CD4-positive, alpha-beta T cell treated with Interleukin-12 subunit alpha and Interleukin-12 subunit beta, for 1 hour (primary cell): Measurements from ENCODE around the gene CFAP299.
"Not testable (repeated sequence)": the region's sequence is repeated elsewhere in the genome, so short reads cannot be mapped to it uniquely, and the experiment has no call there.

ENCODE experiments used
- DNase-seq: peaks from one replicate; pipeline ENCODE4 v3.0.0-alpha.2; 2020

CFAP299 gene

DNA sequence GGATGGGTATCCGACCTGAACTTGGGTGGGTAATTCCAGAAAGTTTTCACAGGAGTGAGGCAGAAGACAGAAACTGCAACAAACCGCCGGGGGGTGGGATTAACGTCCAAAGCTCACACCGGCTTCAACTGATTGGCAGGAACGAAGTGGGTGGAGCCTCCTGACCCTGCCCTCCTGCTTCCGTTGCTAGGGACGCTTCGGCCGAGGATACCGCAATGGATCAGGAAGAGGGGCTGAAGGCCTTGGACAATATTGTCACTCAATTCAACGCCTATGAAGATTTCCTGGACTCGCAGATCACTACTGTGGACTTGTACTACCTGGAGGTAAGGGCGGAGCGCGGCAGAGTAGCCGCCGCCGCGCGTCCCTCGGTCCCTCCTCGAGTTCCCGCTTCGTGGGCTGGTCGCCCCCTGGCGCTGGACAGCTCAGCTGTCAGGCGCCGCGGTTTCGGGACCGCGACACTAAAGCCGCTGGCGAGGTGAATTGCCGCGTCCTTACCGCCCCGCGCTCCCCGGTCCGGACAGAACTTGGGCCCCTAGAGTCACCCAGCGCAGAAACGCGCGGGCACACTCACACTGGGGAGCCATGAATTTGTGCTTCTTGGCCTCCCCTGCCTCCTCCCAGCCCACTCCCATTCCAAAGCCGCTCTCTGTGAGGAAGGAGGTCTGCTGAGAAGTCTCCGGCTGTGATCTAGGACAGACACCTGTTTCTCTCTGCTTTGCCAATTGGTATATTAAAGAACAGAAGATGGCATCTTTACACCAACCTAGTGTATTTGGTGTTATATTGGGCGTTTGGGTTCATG, at the start of gene CFAP299:
Gene CFAP299, plus strand, starts transcription at position 177 of the 805 bp plus-strand sequence.
- peak; percentile 40 for DNase-seq

DNA sequence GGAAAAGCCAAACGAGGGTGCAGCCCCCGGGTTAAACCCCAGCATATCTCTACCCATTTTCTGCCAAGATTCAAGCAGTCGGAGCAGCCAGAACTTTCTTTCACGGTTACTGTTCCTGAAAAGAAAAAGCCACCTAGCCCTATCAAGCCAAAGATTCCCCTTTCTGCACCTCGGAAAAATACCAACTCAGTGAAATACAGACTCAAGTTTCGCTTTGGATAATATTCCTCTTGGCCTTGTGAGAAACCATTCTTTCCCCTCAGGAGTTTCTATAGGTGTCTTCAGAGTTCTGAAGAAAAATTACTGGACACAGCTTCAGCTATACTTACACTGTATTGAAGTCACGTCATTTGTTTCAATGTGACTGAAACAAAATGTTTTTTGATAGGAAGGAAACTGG, 49.1 kb upstream of the CFAP299 start:
- no peak for DNase-seq

DNA sequence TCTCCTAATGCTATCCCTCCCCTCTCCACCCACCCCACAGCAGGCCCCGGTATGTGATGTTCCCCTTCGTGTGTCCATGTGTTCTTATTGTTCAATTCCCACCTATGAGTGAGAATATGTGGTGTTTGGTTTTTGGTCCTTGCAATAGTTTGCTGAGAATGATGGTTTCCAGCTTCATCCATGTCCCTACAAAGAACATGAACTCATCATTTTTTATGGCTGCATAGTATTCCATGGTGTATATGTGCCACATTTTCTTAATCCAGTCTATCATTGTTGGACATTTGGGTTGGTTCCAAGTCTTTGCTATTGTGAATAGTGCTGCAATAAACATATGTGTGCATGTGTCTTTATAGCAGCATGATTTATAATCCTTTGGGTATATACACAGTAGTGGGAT, 44.9 kb upstream of the CFAP299 start:
- not testable (repeated sequence) for DNase-seq

DNA sequence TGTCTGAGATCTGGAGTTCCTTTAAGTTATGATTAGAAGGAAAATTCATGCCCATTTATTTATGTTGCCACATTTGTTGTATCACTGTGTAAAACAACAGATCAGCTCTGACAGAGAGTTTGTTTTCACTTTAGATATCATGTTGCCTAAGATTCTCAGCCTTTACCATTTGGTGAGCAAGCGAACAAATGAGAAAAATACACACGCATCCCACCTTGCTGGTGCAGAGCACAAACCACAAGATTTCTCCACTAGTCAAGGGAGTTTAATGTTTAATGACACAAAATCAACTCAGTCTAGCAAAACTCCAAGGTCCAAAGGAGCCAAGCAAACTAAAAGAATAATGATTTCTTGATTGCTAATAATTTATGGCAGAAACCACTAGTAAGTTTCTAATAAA, 41.3 kb upstream of the CFAP299 start:
- no peak for DNase-seq

DNA sequence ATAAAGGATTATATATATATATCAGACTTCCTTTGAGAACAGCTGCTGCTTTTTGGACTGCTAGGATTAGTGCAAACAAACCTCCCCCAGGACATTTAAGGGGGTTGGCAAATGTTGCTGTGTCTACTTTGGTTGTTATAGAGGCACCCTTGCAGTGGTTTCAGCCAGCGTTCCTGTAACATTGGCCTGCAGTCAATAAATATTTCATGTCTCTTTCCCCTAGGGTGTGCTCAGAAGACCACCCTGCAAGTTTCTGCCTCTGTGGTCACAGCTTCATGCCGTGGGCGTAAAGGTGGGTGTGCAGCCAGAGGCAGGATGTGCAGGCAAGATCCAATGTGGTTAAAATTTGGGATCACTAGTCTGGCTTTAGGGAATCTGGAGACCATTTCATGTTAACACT, 40.2 kb upstream of the CFAP299 start:
- DNase-seq = no peak

GRCh38 chr4:80295826-80296225, 39.7 kb upstream of the CFAP299 start:
- no peak for DNase-seq

DNA sequence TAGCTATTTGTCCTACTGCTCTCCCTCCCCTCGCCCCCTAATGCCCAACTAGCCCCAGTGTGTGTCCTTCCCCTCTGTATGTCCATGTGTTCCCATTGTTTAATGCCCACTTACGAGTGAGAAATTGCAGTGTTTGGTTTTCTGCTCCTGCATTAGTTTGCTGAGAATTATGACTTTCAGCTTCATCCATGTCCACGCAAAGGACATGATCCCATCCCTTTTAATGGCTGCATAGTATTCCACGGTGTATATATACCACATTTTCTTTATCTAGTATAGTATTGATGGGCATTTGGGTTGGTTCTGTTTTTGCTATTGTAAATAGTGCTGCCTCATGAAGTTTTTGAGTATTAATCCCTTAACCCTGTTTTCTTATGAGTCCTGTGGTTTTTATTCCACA, 33.6 kb upstream of the CFAP299 start:
- DNase-seq = no peak

- no peak for DNase-seq
Observed at GRCh38 chr4:80302616-80303223, 32.8 kb upstream of the CFAP299 start.

DNA sequence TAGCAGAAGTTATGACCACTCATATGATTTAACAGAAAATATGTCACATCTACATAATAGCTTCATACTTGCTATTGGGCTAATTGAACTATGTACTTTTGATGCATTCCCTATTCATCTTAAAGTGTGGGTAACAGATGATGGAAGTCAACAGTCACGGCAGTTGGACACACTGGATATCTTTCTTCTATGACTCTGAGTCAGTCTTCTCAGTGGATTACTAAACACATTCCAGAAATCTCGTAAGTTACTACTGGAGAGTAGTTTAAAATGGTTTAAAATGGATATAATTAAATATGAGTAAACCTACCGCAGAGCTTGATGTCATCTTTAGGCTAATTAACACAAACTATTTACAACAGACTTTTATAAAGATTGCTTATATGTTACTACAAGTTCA, 30.1 kb upstream of the CFAP299 start:
- no peak for DNase-seq

DNA sequence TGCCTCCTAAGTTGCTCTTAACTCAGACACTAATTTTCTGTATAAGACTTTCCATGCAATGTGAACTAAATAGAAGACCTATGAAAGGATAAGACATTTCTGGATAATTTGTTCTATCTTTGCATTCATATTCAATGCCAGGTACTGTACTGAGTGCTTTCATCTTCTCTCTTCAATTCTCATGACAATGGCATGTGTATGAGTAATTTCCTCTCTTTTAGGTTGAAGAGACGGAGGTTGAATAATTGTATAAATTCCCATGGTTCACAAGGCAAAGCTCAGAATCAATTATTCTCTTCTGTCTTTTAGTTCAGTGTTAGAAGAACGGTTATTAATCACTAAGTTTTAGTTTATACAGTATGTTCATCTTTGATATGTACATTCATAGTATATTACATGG, 29.3 kb upstream of the CFAP299 start:
- DNase-seq = no peak

DNA sequence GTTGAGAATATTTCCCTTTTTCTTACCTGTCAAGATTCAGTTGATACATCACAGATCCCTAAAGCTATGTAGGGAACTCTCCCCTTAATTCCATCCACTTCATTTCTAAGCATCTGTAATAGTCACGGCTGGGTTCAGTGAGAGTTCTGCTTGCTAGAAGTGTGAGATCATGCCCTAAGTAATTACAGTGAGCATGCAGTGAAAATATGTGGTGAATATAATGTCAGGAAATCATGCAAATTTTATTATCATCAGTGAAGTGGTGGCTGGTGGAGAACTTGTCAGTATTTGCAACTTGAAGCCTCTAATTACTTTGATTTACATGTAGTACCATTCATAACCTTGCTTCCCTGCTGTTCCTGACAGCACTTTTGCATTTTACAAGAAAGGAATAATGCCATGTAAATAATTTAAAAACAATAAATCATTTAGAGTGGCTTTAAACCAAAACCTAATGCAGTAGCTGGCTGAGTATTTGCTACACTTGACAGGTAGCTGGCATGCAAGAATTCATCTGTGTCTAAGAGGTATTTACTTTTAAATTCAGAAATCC, 28.3 kb upstream of the CFAP299 start:
- DNase-seq = no peak

- no peak for DNase-seq
Observed at GRCh38 chr4:80307774-80308465, 27.6 kb upstream of the CFAP299 start.

- DNase-seq = no peak
Observed at GRCh38 chr4:80308466-80308822, 27.1 kb upstream of the CFAP299 start.

DNA sequence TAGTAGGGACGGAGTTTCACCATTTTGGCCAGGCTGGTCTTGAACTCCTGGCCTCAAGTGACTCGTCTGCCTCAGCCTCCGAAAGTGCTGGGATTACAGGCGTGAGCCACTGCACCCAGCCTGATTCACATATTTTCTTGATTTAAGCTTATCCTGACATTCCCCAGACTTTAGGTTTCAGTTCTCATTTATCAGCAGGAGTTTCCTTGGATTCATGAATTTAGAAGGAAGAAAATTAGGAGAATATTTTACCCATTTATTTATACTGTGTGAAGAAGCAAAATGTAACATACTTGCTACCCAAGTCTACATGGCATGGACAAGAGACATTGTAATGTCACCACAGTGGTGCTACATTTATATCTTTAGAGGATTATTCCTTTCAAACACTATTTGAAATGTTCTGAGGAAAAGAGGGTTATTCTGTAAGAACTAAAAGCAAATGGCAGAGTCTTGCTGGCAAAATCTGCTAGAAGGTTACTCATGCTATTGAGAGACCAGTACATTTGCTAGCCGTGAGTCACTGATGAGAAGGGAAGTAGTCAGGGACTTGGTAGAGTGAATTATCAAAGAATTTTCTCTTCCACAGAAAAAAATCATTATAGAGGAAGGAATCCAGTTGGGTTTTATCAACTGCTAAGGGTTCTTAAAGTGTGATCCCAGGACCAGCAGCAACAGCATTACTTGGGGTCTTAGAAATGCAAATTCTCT, 26.1 kb upstream of the CFAP299 start:
- DNase-seq = no peak

- DNase-seq = no peak
Observed at GRCh38 chr4:80311130-80311529, 24.4 kb upstream of the CFAP299 start.

DNA sequence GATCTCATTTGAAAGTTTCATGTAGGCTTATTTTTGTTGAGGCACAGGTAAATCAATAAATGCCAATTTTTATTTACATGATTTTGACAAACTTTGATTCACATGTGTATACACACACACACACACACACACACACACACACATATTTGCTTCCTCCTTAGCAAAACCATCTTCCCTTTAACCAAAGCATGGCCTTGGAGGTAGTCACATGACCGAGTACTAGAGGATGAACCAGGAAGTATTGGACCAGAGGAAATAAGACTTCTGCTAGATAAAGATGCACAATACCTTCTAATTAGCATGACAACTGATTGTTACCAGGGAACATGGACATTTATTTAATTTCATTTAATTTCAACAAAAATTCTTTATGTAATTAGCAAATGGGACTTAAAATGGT, 23.4 kb upstream of the CFAP299 start:
- no peak for DNase-seq

- DNase-seq = no peak
Observed at GRCh38 chr4:80313627-80314026, 21.9 kb upstream of the CFAP299 start.

- DNase-seq = not testable (repeated sequence)
Observed at GRCh38 chr4:80315848-80316247, 19.7 kb upstream of the CFAP299 start.

DNA sequence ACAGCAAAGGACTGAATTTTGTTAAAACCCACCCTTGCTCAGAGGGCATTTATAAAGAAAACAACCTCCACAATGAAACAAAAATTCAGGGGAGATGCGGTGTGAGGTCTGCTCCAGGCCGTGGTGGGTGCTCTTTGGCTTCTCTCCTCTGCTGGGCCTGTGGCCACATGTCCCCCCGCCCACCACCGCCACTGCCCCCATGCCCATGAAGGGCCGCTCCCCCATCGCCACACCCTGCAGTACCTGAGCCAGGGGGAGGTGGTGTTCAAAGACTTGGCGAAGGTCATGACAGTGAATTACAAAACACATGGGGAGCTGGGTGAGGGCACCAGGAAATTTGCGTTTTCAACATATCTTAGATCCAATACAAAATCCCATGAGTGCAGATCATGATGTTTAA, 14.2 kb upstream of the CFAP299 start:
- no peak for DNase-seq

- DNase-seq = no peak
Observed at GRCh38 chr4:80321776-80322175, 13.8 kb upstream of the CFAP299 start.

DNA sequence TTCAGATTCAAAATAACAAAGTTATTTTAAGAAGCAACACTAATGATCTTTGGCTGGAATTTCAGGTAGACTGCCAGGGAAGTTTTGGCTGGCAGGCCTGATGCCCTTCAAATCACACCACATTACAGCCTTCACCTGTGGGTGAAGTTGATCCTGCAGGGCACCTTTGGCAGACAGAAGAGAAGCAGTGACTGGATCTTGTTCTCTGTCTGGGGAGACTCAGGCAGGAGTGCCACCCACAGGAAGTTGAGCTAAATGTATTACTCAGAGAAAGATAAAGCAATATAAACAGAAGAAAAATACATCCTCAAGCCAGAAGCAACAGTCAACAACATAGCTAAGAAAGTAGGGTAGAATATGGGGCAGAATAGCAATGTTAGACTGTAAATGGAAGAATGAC, 12.8 kb upstream of the CFAP299 start:
- DNase-seq = no peak

GRCh38 chr4:80324171-80324570, 11.4 kb upstream of the CFAP299 start:
- no peak for DNase-seq

DNA sequence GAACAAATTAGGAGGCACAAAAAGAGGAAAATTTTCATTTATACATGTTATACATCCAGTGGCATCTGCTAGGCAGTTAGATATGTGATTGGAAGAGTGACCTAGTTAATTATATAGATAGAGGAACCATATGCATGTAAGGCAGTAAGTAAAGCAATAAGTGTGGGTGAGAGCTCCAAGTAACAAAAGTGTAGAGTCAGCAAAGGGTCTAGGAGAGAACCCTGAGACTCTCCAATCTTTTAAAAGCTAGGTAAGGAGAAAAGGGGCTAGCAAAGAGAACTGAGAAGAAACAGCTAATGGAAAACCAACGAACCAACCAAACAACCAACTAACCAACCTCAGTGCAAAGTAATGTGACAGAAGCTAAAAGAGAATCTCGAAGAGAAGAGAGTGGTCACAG, 3.8 kb upstream of the CFAP299 start:
- DNase-seq = no peak
